ENCODE data around the gene OR4D11. TPM values are rescaled to one million over a fixed set of nuclear protein-coding genes. Genes with fewer than 3 reads are reported as not detected.
A peak's percentile ranks its signal among the peaks of the same experiment; 100 is the strongest.

Gene OR4D11
- total and polyA plus RNA-seq, 9 of the 15 experiments (the other 6 are each of a cell fraction or from before 2014, with no cell fraction given) = not detected

DNA sequence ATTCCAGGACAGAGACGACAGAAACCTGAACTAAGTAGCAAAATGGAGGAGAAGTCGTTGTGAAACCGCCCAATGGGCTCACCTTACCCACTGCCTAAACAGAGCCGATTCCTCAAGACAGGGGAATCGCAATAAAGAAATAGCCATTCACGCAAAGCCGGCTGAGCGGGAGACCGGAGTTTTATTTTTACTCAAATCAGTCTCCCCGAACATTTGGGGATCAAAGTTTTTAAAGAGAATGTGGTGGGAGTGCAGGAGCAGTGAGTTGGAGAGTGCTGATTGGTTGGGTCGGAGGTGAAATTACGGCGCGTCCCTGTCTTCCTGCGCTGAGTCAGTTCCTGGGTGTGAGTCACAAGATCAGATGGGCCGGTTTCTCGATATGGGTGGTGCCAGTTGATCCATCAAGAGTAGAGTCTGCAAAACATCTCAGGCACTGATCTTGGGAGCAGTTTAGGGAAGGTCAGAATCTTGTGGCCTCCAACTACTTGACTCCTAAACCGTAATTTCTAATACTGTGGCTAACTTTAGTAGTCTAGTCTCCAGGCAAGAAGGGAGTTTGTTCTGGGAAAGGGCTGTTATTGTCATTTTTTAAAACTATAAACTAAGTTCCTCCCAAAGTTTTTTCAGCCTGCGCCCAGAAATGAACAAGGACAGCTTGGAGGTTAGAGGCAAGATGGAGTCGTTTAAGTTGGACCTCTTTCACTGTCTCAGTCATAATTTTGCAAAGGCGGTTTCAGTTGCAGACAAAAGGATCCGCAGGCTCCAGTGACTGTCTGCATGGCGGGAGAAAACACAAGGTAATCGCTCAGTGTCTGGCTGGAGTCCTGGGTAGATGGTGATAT, 42.0 kb downstream of the OR4D11 start (continued):
- peak; percentile 86 for TF ChIP-seq TAF7 (tag; IDR thresholded peaks at IDR 0.05)
- no peak for TF ChIP-seq ZNF583 (CRISPR knock-in tag; IDR thresholded peaks at IDR 0.05)
- peak; percentile 33; the same call in 1 of the 2 replicates for TF ChIP-seq MEF2D (tag; conservative IDR thresholded peaks at IDR 0.05; ENCODE audit: low read depth)
- no peak for TF ChIP-seq ZNF174 (CRISPR knock-in tag; IDR thresholded peaks at IDR 0.05)
- TF ChIP-seq GABPB1 (CRISPR knock-in tag; IDR thresholded peaks at IDR 0.05) = peak; percentile 30; the same call in 1 of the 2 replicates
- TF ChIP-seq, protein P1, sequence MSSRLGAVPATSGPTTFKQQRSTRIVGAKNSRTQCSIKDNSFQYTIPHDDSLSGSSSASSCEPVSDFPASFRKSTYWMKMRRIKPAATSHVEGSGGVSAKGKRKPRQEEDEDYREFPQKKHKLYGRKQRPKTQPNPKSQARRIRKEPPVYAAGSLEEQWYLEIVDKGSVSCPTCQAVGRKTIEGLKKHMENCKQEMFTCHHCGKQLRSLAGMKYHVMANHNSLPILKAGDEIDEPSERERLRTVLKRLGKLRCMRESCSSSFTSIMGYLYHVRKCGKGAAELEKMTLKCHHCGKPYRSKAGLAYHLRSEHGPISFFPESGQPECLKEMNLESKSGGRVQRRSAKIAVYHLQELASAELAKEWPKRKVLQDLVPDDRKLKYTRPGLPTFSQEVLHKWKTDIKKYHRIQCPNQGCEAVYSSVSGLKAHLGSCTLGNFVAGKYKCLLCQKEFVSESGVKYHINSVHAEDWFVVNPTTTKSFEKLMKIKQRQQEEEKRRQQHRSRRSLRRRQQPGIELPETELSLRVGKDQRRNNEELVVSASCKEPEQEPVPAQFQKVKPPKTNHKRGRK (tag; IDR thresholded peaks at IDR 0.05) = no peak
- no peak for TF ChIP-seq SFPQ (IDR thresholded peaks at IDR 0.05; ENCODE audit: low read depth, low read length)
- no peak for TF ChIP-seq TFAM (CRISPR knock-in tag; conservative IDR thresholded peaks at IDR 0.05)
- peak; percentile 41 for TF ChIP-seq ERF (CRISPR knock-in tag; IDR thresholded peaks at IDR 0.05)
- TF ChIP-seq ETV5 (CRISPR knock-in tag; IDR thresholded peaks at IDR 0.05; ENCODE audit: low read depth) = peak; percentile 94
- no peak for TF ChIP-seq ZNF165 (CRISPR knock-in tag; IDR thresholded peaks at IDR 0.05; ENCODE audit: borderline replicate concordance)
- no peak for TF ChIP-seq THRA (IDR thresholded peaks at IDR 0.05)
- no peak for TF ChIP-seq NCOA6 (IDR thresholded peaks at IDR 0.05)
- TF ChIP-seq, protein P2, sequence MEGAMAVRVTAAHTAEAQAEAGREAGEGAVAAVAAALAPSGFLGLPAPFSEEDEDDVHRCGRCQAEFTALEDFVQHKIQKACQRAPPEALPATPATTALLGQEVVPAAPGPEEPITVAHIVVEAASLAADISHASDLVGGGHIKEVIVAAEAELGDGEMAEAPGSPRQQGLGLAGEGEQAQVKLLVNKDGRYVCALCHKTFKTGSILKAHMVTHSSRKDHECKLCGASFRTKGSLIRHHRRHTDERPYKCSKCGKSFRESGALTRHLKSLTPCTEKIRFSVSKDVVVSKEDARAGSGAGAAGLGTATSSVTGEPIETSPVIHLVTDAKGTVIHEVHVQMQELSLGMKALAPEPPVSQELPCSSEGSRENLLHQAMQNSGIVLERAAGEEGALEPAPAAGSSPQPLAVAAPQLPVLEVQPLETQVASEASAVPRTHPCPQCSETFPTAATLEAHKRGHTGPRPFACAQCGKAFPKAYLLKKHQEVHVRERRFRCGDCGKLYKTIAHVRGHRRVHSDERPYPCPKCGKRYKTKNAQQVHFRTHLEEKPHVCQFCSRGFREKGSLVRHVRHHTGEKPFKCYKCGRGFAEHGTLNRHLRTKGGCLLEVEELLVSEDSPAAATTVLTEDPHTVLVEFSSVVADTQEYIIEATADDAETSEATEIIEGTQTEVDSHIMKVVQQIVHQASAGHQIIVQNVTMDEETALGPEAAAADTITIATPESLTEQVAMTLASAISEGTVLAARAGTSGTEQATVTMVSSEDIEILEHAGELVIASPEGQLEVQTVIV (CRISPR knock-in tag; IDR thresholded peaks at IDR 0.05; ENCODE audit: borderline replicate concordance) = no peak; the same call in 1 of the 2 replicates
- TF ChIP-seq CBX1 (IDR thresholded peaks at IDR 0.05; ENCODE audit: low read depth) = peak; percentile 62; the same call in 1 of the 2 replicates
- TF ChIP-seq GTF2A2 (tag; IDR thresholded peaks at IDR 0.05) = peak; percentile 35; the same call in 1 of the 2 replicates
- TF ChIP-seq ZNF263 (CRISPR knock-in tag; IDR thresholded peaks at IDR 0.05; ENCODE audit: borderline replicate concordance) = no peak
- no peak; the same call in 1 of the 2 replicates for TF ChIP-seq HINFP (tag; conservative IDR thresholded peaks at IDR 0.05; ENCODE audit: low read depth)
- TF ChIP-seq CREBBP (IDR thresholded peaks at IDR 0.05; ENCODE audit: low read depth, low read length) = no peak

Measured in K562 (cell line).